ENCODE data around the gene SUCLG1. TPM values are rescaled to one million over a fixed set of nuclear protein-coding genes. Genes with fewer than 3 reads are reported as not detected.

The SUCLG1 gene
- total and polyA plus RNA-seq, 4 donors: 60.5 to 149 (median 120) TPM

DNA sequence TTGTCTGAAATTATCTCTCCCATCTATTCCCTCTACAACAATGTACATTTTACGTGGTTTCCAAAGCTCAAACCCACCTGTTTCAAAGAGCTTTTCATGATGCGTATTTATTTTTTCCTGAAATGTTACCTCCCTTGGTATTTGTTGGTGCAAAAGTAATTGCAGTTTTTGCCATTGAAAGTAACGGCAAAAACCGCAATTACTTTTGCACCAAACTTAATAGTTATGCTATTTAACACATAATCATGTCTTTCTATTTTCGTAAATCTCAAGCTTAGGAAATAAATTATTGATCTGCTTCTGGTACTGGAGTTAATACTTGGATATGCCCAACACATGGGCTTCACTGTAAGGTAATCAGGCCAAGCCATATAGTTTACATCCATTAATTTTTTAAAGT lies 85.2 kb downstream of the SUCLG1 start:
- H3K4me1 ChIP-seq (ENCODE audit: control insufficient read depth in 4 of 4, insufficient read depth in 4 of 4, low read length in 3 of 4): no peaks in the 10 kb centered on the region
- H3K9me3 ChIP-seq (ENCODE audit: control insufficient read depth in 4 of 4, low read length in 3 of 4): peaks cover 0 to under 1% (median 0%) of the 10 kb centered on the region in 4 donors
- no peaks in the 10 kb centered on the region for H3K36me3 ChIP-seq (ENCODE audit: control insufficient read depth in 4 of 4, insufficient read depth in 3 of 4, low read depth in 1 of 4, low read length in 3 of 4)
- no peaks in the 10 kb centered on the region for H3K27me3 ChIP-seq (ENCODE audit: control insufficient read depth in 4 of 4, insufficient read depth in 4 of 4, low read length in 3 of 4)
- no peak overlapping the region for H3K4me3 ChIP-seq (ENCODE audit: low read depth in 1 of 3, low read length in 3 of 3)
- H3K9ac ChIP-seq (ENCODE audit: low read depth in 1 of 2, low read length in 2 of 2): no peak overlapping the region
- 81% methylated on average over 5 of the region's 5 CpGs for WGBS
- no peak for DNase-seq (ENCODE audit: low spot score)
- H3K27ac ChIP-seq (ENCODE audit: low read depth in 1 of 2, low read length in 2 of 2): no peak overlapping the region
- TF ChIP-seq, protein P1, sequence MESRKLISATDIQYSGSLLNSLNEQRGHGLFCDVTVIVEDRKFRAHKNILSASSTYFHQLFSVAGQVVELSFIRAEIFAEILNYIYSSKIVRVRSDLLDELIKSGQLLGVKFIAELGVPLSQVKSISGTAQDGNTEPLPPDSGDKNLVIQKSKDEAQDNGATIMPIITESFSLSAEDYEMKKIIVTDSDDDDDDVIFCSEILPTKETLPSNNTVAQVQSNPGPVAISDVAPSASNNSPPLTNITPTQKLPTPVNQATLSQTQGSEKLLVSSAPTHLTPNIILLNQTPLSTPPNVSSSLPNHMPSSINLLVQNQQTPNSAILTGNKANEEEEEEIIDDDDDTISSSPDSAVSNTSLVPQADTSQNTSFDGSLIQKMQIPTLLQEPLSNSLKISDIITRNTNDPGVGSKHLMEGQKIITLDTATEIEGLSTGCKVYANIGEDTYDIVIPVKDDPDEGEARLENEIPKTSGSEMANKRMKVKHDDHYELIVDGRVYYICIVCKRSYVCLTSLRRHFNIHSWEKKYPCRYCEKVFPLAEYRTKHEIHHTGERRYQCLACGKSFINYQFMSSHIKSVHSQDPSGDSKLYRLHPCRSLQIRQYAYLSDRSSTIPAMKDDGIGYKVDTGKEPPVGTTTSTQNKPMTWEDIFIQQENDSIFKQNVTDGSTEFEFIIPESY (IDR thresholded peaks at IDR 0.05): no peak
- no peak for TF ChIP-seq RXRA (IDR thresholded peaks at IDR 0.05)
- TF ChIP-seq FOXA1 (IDR thresholded peaks at IDR 0.05): no peak
- TF ChIP-seq SP1 (IDR thresholded peaks at IDR 0.05): no peak
- TF ChIP-seq FOXA2 (IDR thresholded peaks at IDR 0.05): no peak
- TF ChIP-seq, protein P2, sequence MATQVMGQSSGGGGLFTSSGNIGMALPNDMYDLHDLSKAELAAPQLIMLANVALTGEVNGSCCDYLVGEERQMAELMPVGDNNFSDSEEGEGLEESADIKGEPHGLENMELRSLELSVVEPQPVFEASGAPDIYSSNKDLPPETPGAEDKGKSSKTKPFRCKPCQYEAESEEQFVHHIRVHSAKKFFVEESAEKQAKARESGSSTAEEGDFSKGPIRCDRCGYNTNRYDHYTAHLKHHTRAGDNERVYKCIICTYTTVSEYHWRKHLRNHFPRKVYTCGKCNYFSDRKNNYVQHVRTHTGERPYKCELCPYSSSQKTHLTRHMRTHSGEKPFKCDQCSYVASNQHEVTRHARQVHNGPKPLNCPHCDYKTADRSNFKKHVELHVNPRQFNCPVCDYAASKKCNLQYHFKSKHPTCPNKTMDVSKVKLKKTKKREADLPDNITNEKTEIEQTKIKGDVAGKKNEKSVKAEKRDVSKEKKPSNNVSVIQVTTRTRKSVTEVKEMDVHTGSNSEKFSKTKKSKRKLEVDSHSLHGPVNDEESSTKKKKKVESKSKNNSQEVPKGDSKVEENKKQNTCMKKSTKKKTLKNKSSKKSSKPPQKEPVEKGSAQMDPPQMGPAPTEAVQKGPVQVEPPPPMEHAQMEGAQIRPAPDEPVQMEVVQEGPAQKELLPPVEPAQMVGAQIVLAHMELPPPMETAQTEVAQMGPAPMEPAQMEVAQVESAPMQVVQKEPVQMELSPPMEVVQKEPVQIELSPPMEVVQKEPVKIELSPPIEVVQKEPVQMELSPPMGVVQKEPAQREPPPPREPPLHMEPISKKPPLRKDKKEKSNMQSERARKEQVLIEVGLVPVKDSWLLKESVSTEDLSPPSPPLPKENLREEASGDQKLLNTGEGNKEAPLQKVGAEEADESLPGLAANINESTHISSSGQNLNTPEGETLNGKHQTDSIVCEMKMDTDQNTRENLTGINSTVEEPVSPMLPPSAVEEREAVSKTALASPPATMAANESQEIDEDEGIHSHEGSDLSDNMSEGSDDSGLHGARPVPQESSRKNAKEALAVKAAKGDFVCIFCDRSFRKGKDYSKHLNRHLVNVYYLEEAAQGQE (IDR thresholded peaks at IDR 0.05): no peak
- TF ChIP-seq HNF4G (IDR thresholded peaks at IDR 0.05): no peak
- TF ChIP-seq, protein P3, sequence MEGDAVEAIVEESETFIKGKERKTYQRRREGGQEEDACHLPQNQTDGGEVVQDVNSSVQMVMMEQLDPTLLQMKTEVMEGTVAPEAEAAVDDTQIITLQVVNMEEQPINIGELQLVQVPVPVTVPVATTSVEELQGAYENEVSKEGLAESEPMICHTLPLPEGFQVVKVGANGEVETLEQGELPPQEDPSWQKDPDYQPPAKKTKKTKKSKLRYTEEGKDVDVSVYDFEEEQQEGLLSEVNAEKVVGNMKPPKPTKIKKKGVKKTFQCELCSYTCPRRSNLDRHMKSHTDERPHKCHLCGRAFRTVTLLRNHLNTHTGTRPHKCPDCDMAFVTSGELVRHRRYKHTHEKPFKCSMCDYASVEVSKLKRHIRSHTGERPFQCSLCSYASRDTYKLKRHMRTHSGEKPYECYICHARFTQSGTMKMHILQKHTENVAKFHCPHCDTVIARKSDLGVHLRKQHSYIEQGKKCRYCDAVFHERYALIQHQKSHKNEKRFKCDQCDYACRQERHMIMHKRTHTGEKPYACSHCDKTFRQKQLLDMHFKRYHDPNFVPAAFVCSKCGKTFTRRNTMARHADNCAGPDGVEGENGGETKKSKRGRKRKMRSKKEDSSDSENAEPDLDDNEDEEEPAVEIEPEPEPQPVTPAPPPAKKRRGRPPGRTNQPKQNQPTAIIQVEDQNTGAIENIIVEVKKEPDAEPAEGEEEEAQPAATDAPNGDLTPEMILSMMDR (IDR thresholded peaks at IDR 0.05; ENCODE audit: low read depth, low read length, missing input control): no peak
- TF ChIP-seq YY1 (IDR thresholded peaks at IDR 0.05): no peak
- no peak for TF ChIP-seq RAD21 (IDR thresholded peaks at IDR 0.05)
- no peak for TF ChIP-seq JUND (IDR thresholded peaks at IDR 0.05)
- no peak for TF ChIP-seq GABPA (IDR thresholded peaks at IDR 0.05 in 1 of 2, conservative IDR thresholded peaks at IDR 0.05 in 1 of 2)

Other genes starting within 250 kb of the SUCLG1 start
- 1 to 10 TPM in 1 of 2 donors, under 1 TPM in 1; 0.47 to 1.6 TPM for gene DNAH6, start 57.2 kb upstream of the SUCLG1 start, total RNA-seq
- gene DNAH6, start 57.2 kb upstream of the SUCLG1 start, polyA plus RNA-seq: under 1 TPM; 0.32 to 0.71 TPM